A673 (cell line): ENCODE measurements around the gene MMP24OS. TPM values are rescaled to one million over a fixed set of nuclear protein-coding genes. Genes with fewer than 3 reads are reported as not detected.

Experiments used
- BruUV-seq: library from RNA; stranded (reverse); fragments of 400-500 nt; replicated peaks from 2 replicates; lab custom pipeline; 2021; lab: Mats Ljungman, UMichigan
- CTCF ChIA-PET: fragments of 300-600 bp; sonication (Branson Sonifier 250); formaldehyde crosslinking; loops from one replicate; lab custom pipeline; 2022; ENCODE audit warnings: antibody characterized with exemption; lab: Charles Lee
- POLR2A ChIA-PET: fragments of 300-600 bp; sonication (Branson Sonifier 250); formaldehyde crosslinking; loops from one replicate; lab custom pipeline; 2022; ENCODE audit warnings: antibody characterized with exemption; ENCODE audit not compliant: low non-redundant PET; lab: Charles Lee
- DNase-seq: peaks from one replicate; pipeline ENCODE4 v3.0.0-alpha.2; 2015; ENCODE audit warnings: low spot score
- H3K27ac ChIP-seq: fragments of 200-600 bp; sonication (generic); 2 replicates; pipeline ENCODE4 v1.5.1; 2016; ENCODE audit warnings: mixed run types, low read depth, mild to moderate bottlenecking, mixed read lengths, antibody characterized with exemption, low read length; ENCODE audit not compliant: poor library complexity, severe bottlenecking
- H3K27me3 ChIP-seq: fragments of 200-600 bp; sonication (generic); replicated peaks from 2 replicates; pipeline ENCODE4 v1.6.1; 2017; ENCODE audit warnings: mixed run types, low read depth, mild to moderate bottlenecking, mixed read lengths, antibody characterized with exemption, low read length; ENCODE audit not compliant: insufficient read depth, poor library complexity
- H3K36me3 ChIP-seq: fragments of 200-600 bp; sonication (generic); 2 replicates; pipeline ENCODE4 v1.6.1; 2016; ENCODE audit warnings: mixed run types, mild to moderate bottlenecking, mixed read lengths, antibody characterized with exemption, low read length; ENCODE audit not compliant: insufficient read depth, poor library complexity, severe bottlenecking
- H3K4me1 ChIP-seq: fragments of 200-600 bp; sonication (generic); 2 replicates; pipeline ENCODE4 v1.6.1; 2017; ENCODE audit warnings: mixed run types, mild to moderate bottlenecking, mixed read lengths, antibody characterized with exemption, low read length; ENCODE audit not compliant: insufficient read depth, poor library complexity, severe bottlenecking
- H3K4me3 ChIP-seq: fragments of 200-600 bp; sonication (generic); 2 replicates; pipeline ENCODE4 v1.5.1; 2016; ENCODE audit warnings: low read depth, mixed run types, mild to moderate bottlenecking, mixed read lengths, low read length; ENCODE audit not compliant: poor library complexity, severe bottlenecking
- H3K9me3 ChIP-seq: fragments of 200-600 bp; sonication (generic); 2 replicates; pipeline ENCODE4 v1.6.1; 2016; ENCODE audit warnings: mixed run types, low read depth, mild to moderate bottlenecking, mixed read lengths, antibody characterized with exemption, low read length; ENCODE audit not compliant: poor library complexity, severe bottlenecking
- CTCF ChIP-seq: fragments of 300-800, 200-600 bp; sonication (generic); conservative IDR thresholded peaks from 2 replicates; pipeline ENCODE4 v1.5.1; 2017; ENCODE audit warnings: low read depth, mild to moderate bottlenecking, antibody characterized with exemption, low read length, moderate library complexity, mixed read lengths
- EZH2 ChIP-seq: fragments of 200-600 bp; sonication (generic); IDR thresholded peaks from 2 replicates; pipeline ENCODE4 v1.6.1; 2017; ENCODE audit warnings: borderline replicate concordance, low read depth, mild to moderate bottlenecking, mixed read lengths, antibody characterized with exemption, low read length; ENCODE audit not compliant: poor library complexity, severe bottlenecking
- intact Hi-C: fragments of 100-400 bp; cut with micrococcal nuclease; formaldehyde crosslinking; loops from one replicate; pipeline ENCODE4 v1.10.0; 2022; ENCODE audit not compliant: unreplicated experiment
- total RNA-seq: library from RNA; stranded (reverse); gene quantifications from 2 replicates; pipeline ENCODE4 v1.2.3, GENCODE V29; 2021

Gene MMP24OS
- total RNA-seq, 1 experiment from 2014 or later, result 26.2 TPM

GRCh38 chr20:35295674-35296073, 17.8 kb upstream of the MMP24OS start:
- no peak for DNase-seq
- Histone ChIP-seq H3K4me3 (no peak overlapping the region), H3K4me1 (no peaks in the 10 kb centered on the region), H3K9me3 (no peaks in the 10 kb centered on the region), H3K36me3 (no peaks in the 10 kb centered on the region), H3K27ac (no peak overlapping the region), H3K27me3 (no peaks in the 10 kb centered on the region)
- BruUV-seq, result no TSS peak
- CTCF ChIA-PET, result no interaction called here
- intact Hi-C loops, result no loop called here
- TF ChIP-seq EZH2 (no peak), CTCF (no peak)
- POLR2A ChIA-PET, result interaction anchor here (0.7 kb wide), 1 partner anchor 72 kb away, joined by 3 read pairs; no protein-coding TSS in a partner anchor

GRCh38 chr20:35295058-35295457, 17.1 kb upstream of the MMP24OS start:
- Histone ChIP-seq H3K4me3 (no peak overlapping the region), H3K4me1 (no peaks in the 10 kb centered on the region), H3K9me3 (no peaks in the 10 kb centered on the region), H3K27ac (no peak overlapping the region), H3K27me3 (no peaks in the 10 kb centered on the region), H3K36me3 (no peaks in the 10 kb centered on the region)
- ChIA-PET CTCF (no interaction called here), POLR2A (interaction anchor here (0.7 kb wide), 1 partner anchor 73 kb away, joined by 3 read pairs; no protein-coding TSS in a partner anchor)
- intact Hi-C loops, result no loop called here
- TF ChIP-seq EZH2 (no peak), CTCF (no peak)
- no peak for DNase-seq
- no TSS peak for BruUV-seq

GRCh38 chr20:35294293-35294685, 16.4 kb upstream of the MMP24OS start:
- no TSS peak for BruUV-seq
- no peaks in the 10 kb centered on the region for H3K36me3 ChIP-seq
- H3K27me3 ChIP-seq, result no peaks in the 10 kb centered on the region
- H3K4me3 ChIP-seq, result no peak overlapping the region
- intact Hi-C loops, result no loop called here
- DNase-seq, result no peak
- TF ChIP-seq EZH2 (no peak), CTCF (no peak)
- H3K27ac ChIP-seq, result no peak overlapping the region
- no peaks in the 10 kb centered on the region for H3K4me1 ChIP-seq
- ChIA-PET CTCF (interaction anchor here (0.6 kb wide), 1 partner anchor 67 kb away, joined by 4 read pairs; no protein-coding TSS in a partner anchor), POLR2A (no interaction called here)
- H3K9me3 ChIP-seq, result no peaks in the 10 kb centered on the region
